Thoracic aorta (tissue), 2 donors: Measurements from ENCODE around the gene SCARB1. TPM values are rescaled to one million over a fixed set of nuclear protein-coding genes. Genes with fewer than 3 reads are reported as not detected.
"Not testable (repeated sequence)": the region's sequence is repeated elsewhere in the genome, so short reads cannot be mapped to it uniquely, and the experiment has no call there.

Source experiments
- ATAC-seq: fragments of 150-250 bp; one replicate; pipeline ENCODE4 v1.8.0; 2017; ENCODE audit warnings: low read depth; ENCODE audit not compliant: insufficient number of reproducible peaks, low FRiP score
- DNase-seq: peaks from one replicate; pipeline ENCODE4 v3.0.0-alpha.2; 2020; ENCODE audit warnings: low spot score
- H3K27ac ChIP-seq, 2 donors: fragments of 200-600 bp; sonication (generic); 1 replicate in 1 of 2; 2 replicates in 1 of 2; pipeline ENCODE4 v1.5.1; 2016; ENCODE audit warnings: mild to moderate bottlenecking in 2 of 2, moderate library complexity in 2 of 2
- H3K27me3 ChIP-seq: fragments of 200-600 bp; sonication (generic); replicated peaks from 2 replicates; pipeline ENCODE4 v1.6.0; 2016; ENCODE audit warnings: mild to moderate bottlenecking; ENCODE audit not compliant: insufficient read depth
- H3K36me3 ChIP-seq: fragments of 200-600 bp; sonication (generic); one replicate; pipeline ENCODE4 v1.5.1; 2016
- H3K4me1 ChIP-seq, 2 donors: fragments of 200-600 bp; sonication (generic); 1 replicate in 1 of 2; 2 replicates in 1 of 2; pipeline versions ENCODE4 v1.5.1 to v1.6.0; 2016; ENCODE audit warnings: low read depth in 2 of 2, mild to moderate bottlenecking in 1 of 2; ENCODE audit not compliant: control insufficient read depth in 1 of 2
- H3K4me3 ChIP-seq: fragments of 200-600 bp; sonication (generic); 2 replicates; pipeline ENCODE4 v1.5.1; 2016; ENCODE audit warnings: mild to moderate bottlenecking
- H3K9me3 ChIP-seq: fragments of 200-600 bp; sonication (generic); 2 replicates; pipeline ENCODE4 v1.5.1; 2016
- total RNA-seq, 2 donors: library from RNA; depleted of rRNA; stranded (reverse); fragments of >200 nt; gene quantifications; one replicate each; pipeline versions ENCODE4 v1.1.0 to v1.2.3, GENCODE V29; 2016
- TF ChIP-seq, protein P1 (sequence below): fragments of 200-600 bp; sonication (generic); IDR thresholded peaks from one replicate; pipeline ENCODE4 v1.5.1; 2019; ENCODE audit warnings: antibody characterized with exemption

Gene SCARB1
- total RNA-seq, 2 donors from 2014 or later: 8.8 to 13.1 TPM

DNA sequence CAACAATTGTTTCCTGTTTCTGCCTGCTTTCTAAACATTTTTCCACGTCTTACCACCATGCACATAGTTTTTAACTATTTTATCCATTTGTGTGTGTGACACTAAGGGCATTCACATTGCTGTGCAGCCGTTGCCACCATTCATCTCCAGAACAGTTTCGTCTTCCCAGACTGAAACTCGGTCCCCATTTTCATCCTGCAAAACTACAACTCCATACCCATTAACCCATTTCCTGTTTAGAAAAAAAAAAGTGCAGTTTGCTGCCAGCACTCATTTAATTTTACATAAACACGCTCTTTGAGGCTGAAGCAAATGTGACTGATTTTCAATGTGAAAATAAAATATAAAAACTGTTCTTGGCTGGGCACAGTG, 35.2 kb upstream of the SCARB1 start:
- Histone ChIP-seq H3K27me3 (no peaks in the 10 kb centered on the region), H3K36me3 (no peaks in the 10 kb centered on the region), H3K9me3 (no peaks in the 10 kb centered on the region), H3K4me3 (peak overlapping the region; percentile 45), H3K4me1 (peaks cover 4 to 14% of the 10 kb centered on the region in 2 donors), H3K27ac (no peak overlapping the region)
- ATAC-seq: no peak
- TF ChIP-seq, protein P1, sequence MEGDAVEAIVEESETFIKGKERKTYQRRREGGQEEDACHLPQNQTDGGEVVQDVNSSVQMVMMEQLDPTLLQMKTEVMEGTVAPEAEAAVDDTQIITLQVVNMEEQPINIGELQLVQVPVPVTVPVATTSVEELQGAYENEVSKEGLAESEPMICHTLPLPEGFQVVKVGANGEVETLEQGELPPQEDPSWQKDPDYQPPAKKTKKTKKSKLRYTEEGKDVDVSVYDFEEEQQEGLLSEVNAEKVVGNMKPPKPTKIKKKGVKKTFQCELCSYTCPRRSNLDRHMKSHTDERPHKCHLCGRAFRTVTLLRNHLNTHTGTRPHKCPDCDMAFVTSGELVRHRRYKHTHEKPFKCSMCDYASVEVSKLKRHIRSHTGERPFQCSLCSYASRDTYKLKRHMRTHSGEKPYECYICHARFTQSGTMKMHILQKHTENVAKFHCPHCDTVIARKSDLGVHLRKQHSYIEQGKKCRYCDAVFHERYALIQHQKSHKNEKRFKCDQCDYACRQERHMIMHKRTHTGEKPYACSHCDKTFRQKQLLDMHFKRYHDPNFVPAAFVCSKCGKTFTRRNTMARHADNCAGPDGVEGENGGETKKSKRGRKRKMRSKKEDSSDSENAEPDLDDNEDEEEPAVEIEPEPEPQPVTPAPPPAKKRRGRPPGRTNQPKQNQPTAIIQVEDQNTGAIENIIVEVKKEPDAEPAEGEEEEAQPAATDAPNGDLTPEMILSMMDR: no peak
- no peak for DNase-seq

DNA sequence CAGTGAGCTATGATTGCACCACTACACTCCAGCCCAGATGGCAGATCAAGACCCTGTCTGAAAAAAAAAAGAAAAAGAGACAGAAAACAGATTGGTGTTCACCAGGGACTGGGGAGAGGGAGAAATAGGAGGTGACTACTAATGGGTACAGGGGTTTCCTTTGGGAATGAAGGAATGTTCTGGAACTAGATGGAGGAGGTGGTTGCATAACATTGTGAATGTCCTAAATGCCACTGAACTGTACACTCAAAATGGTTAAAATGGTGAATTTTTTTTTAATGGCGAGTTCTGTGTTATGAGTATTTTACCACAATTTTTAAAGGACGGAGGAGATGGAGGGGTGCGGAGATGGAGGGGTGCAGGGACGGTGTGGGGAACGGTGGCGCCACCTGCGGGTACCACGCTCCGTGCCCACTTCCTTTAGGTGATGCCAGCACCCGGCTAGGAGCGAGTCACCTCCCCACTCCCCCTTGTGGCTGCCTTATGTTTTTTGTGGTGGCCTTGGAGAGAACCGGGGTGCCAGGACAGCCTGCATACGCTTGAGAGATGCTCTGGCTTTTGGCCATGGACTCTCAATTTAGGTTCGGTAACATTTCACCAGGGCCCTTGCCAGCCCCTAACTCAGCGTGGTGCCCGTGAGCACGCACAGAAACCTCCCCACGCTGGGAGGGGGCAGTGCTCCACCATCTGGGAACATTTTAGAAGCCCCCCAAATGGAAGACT, 34.7 kb upstream of the SCARB1 start:
- H3K4me3 ChIP-seq: peak overlapping the region; percentile 45
- no peak for DNase-seq

DNA sequence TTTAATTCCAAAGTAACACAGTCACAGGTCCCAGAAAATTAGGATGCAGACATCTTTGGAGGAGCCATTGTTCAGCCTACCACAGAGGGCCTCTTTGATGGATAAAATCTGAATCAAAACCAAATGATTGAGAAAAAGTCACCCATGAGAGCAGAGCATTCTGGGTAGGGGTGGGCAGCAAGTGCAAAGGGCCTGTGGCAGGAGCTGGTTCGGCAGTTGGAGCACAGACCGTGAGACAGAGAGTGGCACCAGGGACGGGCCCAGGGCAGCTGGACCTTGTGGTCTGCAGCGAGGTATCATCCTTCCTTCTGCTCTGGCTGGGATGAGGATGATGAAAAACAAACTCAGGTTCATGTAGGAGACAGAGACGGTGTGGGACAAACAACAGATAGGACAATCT, 32.8 kb upstream of the SCARB1 start:
- TF ChIP-seq, protein P1: no peak
- no peak overlapping the region for H3K4me3 ChIP-seq
- H3K27me3 ChIP-seq: no peaks in the 10 kb centered on the region
- H3K36me3 ChIP-seq: no peaks in the 10 kb centered on the region
- DNase-seq: no peak
- no peak for ATAC-seq
- peaks cover 4 to 14% of the 10 kb centered on the region in 2 donors for H3K4me1 ChIP-seq
- no peaks in the 10 kb centered on the region for H3K9me3 ChIP-seq
- no peak overlapping the region for H3K27ac ChIP-seq

More for the DNA sequence above, 34.7 kb upstream of the SCARB1 start:
- H3K27ac ChIP-seq: no peak overlapping the region
- peak; percentile 45 for ATAC-seq
- H3K4me1 ChIP-seq: peaks cover 4 to 14% of the 10 kb centered on the region in 2 donors
- no peaks in the 10 kb centered on the region for H3K36me3 ChIP-seq
- H3K9me3 ChIP-seq: no peaks in the 10 kb centered on the region
- H3K27me3 ChIP-seq: no peaks in the 10 kb centered on the region
- TF ChIP-seq, protein P1: peak; percentile 41

DNA sequence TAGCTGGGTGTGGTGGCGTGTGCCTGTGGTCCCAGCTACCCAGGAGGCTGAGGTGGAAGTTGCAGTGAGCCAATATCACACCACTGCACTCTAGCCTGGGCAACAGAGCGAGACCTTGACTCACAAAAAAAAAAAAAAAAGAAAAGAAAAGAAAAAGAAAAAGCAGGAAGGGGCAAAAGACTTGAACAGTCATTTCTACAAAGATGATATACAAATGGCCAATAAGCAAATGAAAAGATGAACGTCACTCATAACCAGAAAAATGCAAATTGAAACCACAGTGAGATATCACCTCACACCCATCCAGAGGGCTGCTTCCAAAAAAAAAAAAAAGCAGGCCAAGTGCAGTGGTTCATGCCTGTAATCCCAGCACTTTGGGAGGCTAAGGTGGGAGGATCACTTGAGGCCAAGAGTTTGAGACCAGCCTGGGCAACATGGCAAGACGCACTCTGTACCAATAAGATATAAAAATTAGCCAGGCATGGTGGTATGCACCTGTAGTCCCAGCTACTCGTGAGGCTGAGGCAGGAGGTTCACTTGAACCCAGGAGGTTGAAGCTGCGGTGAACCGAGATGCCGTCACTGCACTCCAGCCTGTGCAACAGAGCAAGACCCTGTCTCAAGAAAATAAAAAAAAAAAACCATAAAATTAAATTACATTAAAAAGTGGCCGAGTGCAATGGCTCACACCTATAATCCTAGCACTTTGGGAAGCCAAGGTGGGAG, 30.3 kb upstream of the SCARB1 start:
- no peak for DNase-seq
- TF ChIP-seq, protein P1: no peak
- H3K36me3 ChIP-seq: no peaks in the 10 kb centered on the region
- no peak overlapping the region for H3K27ac ChIP-seq
- peaks cover 4 to 10% of the 10 kb centered on the region in 2 donors for H3K4me1 ChIP-seq
- H3K9me3 ChIP-seq: no peaks in the 10 kb centered on the region
- H3K27me3 ChIP-seq: no peaks in the 10 kb centered on the region
- H3K4me3 ChIP-seq: no peak overlapping the region
- ATAC-seq: no peak

DNA sequence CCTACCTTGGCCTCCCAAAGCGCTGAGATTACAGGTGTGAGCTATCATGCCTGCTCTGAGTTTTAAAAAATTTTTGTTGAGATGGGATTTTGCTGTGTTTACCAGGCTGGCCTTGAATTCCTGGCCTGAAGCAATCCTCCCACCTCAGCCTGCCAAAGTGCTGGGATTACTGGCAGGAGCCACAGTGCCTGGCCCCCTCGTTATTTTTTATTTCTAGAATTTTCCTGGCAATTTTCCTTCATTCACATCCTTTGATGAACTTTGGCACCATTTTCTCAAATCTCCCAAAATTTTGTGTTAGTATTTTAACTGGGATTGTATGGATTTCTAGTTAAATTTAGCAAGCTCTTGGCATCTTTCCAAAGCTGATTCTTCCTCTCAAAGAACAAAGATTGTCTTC, 24.6 kb upstream of the SCARB1 start:
- Histone ChIP-seq H3K4me3 (no peak overlapping the region), H3K27me3 (no peaks in the 10 kb centered on the region), H3K9me3 (no peaks in the 10 kb centered on the region), H3K27ac (no peak overlapping the region), H3K4me1 (no peaks in the 10 kb centered on the region), H3K36me3 (no peaks in the 10 kb centered on the region)
- no peak for DNase-seq
- TF ChIP-seq, protein P1: no peak
- no peak for ATAC-seq

DNA sequence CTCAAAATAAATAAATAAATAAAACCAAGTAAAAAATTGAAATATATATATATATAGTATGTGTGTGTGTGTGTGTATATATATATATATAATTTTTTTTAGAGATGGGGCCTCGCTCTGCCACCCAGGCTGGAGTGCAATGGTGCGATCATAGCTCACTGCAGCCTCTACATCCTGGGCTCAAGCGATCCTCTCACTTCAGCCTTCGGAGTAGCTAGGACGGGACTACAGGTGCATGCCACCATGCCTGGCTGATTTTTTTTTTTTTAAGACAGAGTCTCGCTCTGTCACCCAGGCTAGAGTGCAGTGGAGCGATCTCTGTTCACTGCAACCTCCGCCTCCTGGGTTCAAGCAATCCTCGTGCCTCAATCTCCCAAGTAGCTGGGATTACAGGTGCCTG, 24.1 kb upstream of the SCARB1 start:
- H3K4me3 ChIP-seq, H3K4me1 ChIP-seq, H3K9me3 ChIP-seq, H3K27ac ChIP-seq, H3K36me3 ChIP-seq, H3K27me3 ChIP-seq, DNase-seq, ATAC-seq: not testable (repeated sequence)
